SH-SY5Y (cell line): Measurements from ENCODE around the gene OASL.

Experiments
- GATA2 ChIP-seq: IDR thresholded peaks from 2 replicates; pipeline ENCODE4 v1.6.1; 2011; ENCODE audit warnings: mild to moderate bottlenecking, low read depth, low read length
- GATA3 ChIP-seq: IDR thresholded peaks from 2 replicates; pipeline ENCODE4 v1.6.1; 2011; ENCODE audit warnings: low read depth, mild to moderate bottlenecking, low read length, moderate library complexity

- TF ChIP-seq GATA2, result no peak
- no peak for TF ChIP-seq GATA3
Measured at GRCh38 chr12:120996133-120996746, 42.8 kb downstream of the OASL start.
